A673 (cell line): Measurements from ENCODE around the gene SH2D6. TPM values are rescaled to one million over a fixed set of nuclear protein-coding genes. Genes with fewer than 3 reads are reported as not detected.

Source experiments
- BruUV-seq: library from RNA; stranded (reverse); fragments of 400-500 nt; replicated peaks from 2 replicates; lab custom pipeline; 2021; lab: Mats Ljungman, UMichigan
- CTCF ChIA-PET: fragments of 300-600 bp; sonication (Branson Sonifier 250); formaldehyde crosslinking; loops from one replicate; lab custom pipeline; 2022; ENCODE audit warnings: antibody characterized with exemption; lab: Charles Lee
- POLR2A ChIA-PET: fragments of 300-600 bp; sonication (Branson Sonifier 250); formaldehyde crosslinking; loops from one replicate; lab custom pipeline; 2022; ENCODE audit warnings: antibody characterized with exemption; ENCODE audit not compliant: low non-redundant PET; lab: Charles Lee
- DNase-seq: peaks from one replicate; pipeline ENCODE4 v3.0.0-alpha.2; 2015; ENCODE audit warnings: low spot score
- H3K27ac ChIP-seq: fragments of 200-600 bp; sonication (generic); 2 replicates; pipeline ENCODE4 v1.5.1; 2016; ENCODE audit warnings: mixed run types, low read depth, mild to moderate bottlenecking, mixed read lengths, antibody characterized with exemption, low read length; ENCODE audit not compliant: poor library complexity, severe bottlenecking
- H3K27me3 ChIP-seq: fragments of 200-600 bp; sonication (generic); replicated peaks from 2 replicates; pipeline ENCODE4 v1.6.1; 2017; ENCODE audit warnings: mixed run types, low read depth, mild to moderate bottlenecking, mixed read lengths, antibody characterized with exemption, low read length; ENCODE audit not compliant: insufficient read depth, poor library complexity
- H3K36me3 ChIP-seq: fragments of 200-600 bp; sonication (generic); 2 replicates; pipeline ENCODE4 v1.6.1; 2016; ENCODE audit warnings: mixed run types, mild to moderate bottlenecking, mixed read lengths, antibody characterized with exemption, low read length; ENCODE audit not compliant: insufficient read depth, poor library complexity, severe bottlenecking
- H3K4me1 ChIP-seq: fragments of 200-600 bp; sonication (generic); 2 replicates; pipeline ENCODE4 v1.6.1; 2017; ENCODE audit warnings: mixed run types, mild to moderate bottlenecking, mixed read lengths, antibody characterized with exemption, low read length; ENCODE audit not compliant: insufficient read depth, poor library complexity, severe bottlenecking
- H3K4me3 ChIP-seq: fragments of 200-600 bp; sonication (generic); 2 replicates; pipeline ENCODE4 v1.5.1; 2016; ENCODE audit warnings: low read depth, mixed run types, mild to moderate bottlenecking, mixed read lengths, low read length; ENCODE audit not compliant: poor library complexity, severe bottlenecking
- H3K9me3 ChIP-seq: fragments of 200-600 bp; sonication (generic); 2 replicates; pipeline ENCODE4 v1.6.1; 2016; ENCODE audit warnings: mixed run types, low read depth, mild to moderate bottlenecking, mixed read lengths, antibody characterized with exemption, low read length; ENCODE audit not compliant: poor library complexity, severe bottlenecking
- EZH2 ChIP-seq: fragments of 200-600 bp; sonication (generic); IDR thresholded peaks from 2 replicates; pipeline ENCODE4 v1.6.1; 2017; ENCODE audit warnings: borderline replicate concordance, low read depth, mild to moderate bottlenecking, mixed read lengths, antibody characterized with exemption, low read length; ENCODE audit not compliant: poor library complexity, severe bottlenecking
- intact Hi-C: fragments of 100-400 bp; cut with micrococcal nuclease; formaldehyde crosslinking; loops from one replicate; pipeline ENCODE4 v1.10.0; 2022; ENCODE audit not compliant: unreplicated experiment
- total RNA-seq: library from RNA; stranded (reverse); gene quantifications from 2 replicates; pipeline ENCODE4 v1.2.3, GENCODE V29; 2021
- TF ChIP-seq, protein P1 (sequence below): fragments of 300-800, 200-600 bp; sonication (generic); conservative IDR thresholded peaks from 2 replicates; pipeline ENCODE4 v1.5.1; 2017; ENCODE audit warnings: low read depth, mild to moderate bottlenecking, antibody characterized with exemption, low read length, moderate library complexity, mixed read lengths

SH2D6 gene
- total RNA-seq, 1 experiment from 2014 or later: 0.52 TPM

DNA sequence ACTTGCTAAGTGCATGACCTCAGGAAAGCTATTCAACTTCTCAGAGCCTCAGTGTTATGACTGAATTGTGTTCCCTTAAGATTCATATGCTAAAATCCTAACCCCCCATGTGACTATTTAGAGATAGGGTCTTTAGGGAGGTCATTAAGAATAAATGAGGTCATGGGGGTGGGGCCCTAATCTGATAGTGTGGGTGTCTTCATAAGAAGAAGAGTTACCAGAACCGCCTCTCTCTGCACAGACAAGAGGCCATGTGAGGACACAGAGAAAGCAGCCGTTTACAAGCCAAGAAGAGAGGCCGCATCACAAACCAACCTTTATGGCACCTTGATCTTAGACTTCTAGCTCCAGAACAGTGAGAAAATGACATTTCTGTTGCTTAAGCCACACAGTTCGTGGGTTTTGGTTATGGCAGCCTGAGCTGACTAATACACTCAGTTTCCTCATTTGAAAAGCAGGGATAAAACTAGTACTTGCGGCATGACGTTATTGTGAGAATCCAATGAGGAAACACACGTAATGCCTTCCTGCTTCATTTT is 9.9 kb downstream of the SH2D6 start:
- Histone ChIP-seq H3K4me1 (no peaks in the 10 kb centered on the region), H3K4me3 (no peak overlapping the region), H3K36me3 (no peaks in the 10 kb centered on the region), H3K27ac (no peak overlapping the region), H3K9me3 (no peaks in the 10 kb centered on the region), H3K27me3 (no peaks in the 10 kb centered on the region)
- ChIA-PET CTCF (interaction anchor here (2.0 kb wide), 1 partner anchor 124 kb away, joined by 4 read pairs; no protein-coding TSS in a partner anchor), POLR2A (no interaction called here)
- BruUV-seq: no TSS peak
- intact Hi-C loops: no loop called here
- no peak for DNase-seq
- TF ChIP-seq, protein P1, sequence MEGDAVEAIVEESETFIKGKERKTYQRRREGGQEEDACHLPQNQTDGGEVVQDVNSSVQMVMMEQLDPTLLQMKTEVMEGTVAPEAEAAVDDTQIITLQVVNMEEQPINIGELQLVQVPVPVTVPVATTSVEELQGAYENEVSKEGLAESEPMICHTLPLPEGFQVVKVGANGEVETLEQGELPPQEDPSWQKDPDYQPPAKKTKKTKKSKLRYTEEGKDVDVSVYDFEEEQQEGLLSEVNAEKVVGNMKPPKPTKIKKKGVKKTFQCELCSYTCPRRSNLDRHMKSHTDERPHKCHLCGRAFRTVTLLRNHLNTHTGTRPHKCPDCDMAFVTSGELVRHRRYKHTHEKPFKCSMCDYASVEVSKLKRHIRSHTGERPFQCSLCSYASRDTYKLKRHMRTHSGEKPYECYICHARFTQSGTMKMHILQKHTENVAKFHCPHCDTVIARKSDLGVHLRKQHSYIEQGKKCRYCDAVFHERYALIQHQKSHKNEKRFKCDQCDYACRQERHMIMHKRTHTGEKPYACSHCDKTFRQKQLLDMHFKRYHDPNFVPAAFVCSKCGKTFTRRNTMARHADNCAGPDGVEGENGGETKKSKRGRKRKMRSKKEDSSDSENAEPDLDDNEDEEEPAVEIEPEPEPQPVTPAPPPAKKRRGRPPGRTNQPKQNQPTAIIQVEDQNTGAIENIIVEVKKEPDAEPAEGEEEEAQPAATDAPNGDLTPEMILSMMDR: no peak
- no peak for TF ChIP-seq EZH2

GRCh38 chr2:85429213-85429923 is 10.9 kb downstream of the SH2D6 start:
- intact Hi-C loops: no loop called here
- no peaks in the 10 kb centered on the region for H3K9me3 ChIP-seq
- ChIA-PET CTCF (interaction anchor here (2.0 kb wide), 1 partner anchor 123 kb away, joined by 4 read pairs; no protein-coding TSS in a partner anchor), POLR2A (no interaction called here)
- H3K27ac ChIP-seq: no peak overlapping the region
- no peak for DNase-seq
- H3K4me1 ChIP-seq: no peaks in the 10 kb centered on the region
- H3K27me3 ChIP-seq: no peaks in the 10 kb centered on the region
- BruUV-seq: no TSS peak
- H3K36me3 ChIP-seq: no peaks in the 10 kb centered on the region
- TF ChIP-seq, protein P1: no peak
- no peak for TF ChIP-seq EZH2
- no peak overlapping the region for H3K4me3 ChIP-seq

- no peaks in the 10 kb centered on the region for H3K36me3 ChIP-seq
- intact Hi-C loops: no loop called here
- no peak overlapping the region for H3K4me3 ChIP-seq
- H3K27ac ChIP-seq: no peak overlapping the region
- no peak for DNase-seq
- no peaks in the 10 kb centered on the region for H3K9me3 ChIP-seq
- CTCF ChIA-PET: interaction anchor here (2.0 kb wide), 1 partner anchor 122 kb away, joined by 4 read pairs; no protein-coding TSS in a partner anchor
- no peak for TF ChIP-seq EZH2
- TF ChIP-seq, protein P1: no peak
- POLR2A ChIA-PET: no interaction called here
- H3K27me3 ChIP-seq: no peaks in the 10 kb centered on the region
- BruUV-seq: no TSS peak
- H3K4me1 ChIP-seq: no peaks in the 10 kb centered on the region
These were observed 11.4 kb downstream of the SH2D6 start for GRCh38 chr2:85429924-85430289.
